Measurements from ENCODE around the gene ADAMTS14.

The ADAMTS14 gene

DNA sequence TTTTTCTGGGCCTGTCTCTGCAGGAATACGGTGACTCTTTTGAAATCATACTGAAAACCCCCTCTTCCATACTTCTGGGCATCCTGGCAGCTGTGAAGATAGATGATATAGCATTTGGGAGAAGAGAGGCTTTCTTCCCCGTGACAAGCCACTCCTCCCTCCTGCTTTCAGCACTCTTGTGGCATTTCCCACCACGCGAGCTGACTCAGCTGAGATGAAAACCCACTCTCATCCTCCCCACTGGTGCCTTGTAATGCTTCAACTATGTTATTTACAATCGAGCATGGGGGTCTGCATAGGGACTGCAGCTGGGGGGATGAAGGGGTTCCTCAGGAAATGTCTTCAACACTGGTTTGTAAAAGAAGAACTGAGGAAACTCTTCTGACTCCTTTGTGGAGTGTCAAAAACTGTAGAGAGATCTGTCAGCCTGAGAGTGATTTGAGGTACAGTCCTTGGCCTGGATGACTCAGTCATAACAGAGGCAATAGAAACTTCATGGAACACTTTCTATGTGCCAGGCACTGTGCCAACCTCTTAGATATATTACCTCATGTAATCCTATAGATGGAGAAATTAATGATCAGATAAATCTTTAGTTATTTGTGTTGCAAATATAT is 114.6 kb downstream of the ADAMTS14 start:
- DNase-seq, result peak; percentile 86

DNA sequence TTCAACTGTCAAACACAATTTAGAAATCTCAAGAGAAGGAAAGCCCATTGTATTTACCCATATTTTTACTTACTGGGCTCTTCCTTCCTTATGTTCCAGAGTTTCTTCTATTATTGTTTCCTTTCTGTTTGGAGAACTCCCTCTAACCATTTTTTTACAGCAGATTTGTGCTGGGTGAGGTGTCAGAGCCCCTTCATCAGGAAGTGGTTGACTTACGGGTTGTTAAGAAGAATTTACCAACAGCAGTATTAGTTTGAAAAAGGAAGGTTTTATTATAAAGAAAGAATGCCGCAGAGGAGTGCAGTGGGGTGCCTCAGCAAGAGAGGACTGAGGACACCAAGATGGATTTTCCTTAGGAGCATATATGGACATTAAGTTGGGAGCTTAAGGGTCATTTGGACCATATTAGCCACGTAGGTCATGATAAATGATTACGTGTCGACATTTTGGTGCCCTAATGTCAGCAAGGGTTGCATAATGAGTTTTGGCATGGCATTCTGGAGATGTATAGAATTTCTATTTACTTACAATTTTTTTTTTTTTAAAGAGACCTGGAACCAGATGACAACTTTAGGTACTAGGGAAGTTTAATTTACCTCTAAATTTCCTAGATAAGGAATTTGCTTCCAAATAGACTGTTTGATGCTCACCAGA is 119.2 kb downstream of the ADAMTS14 start:
- DNase-seq, result no peak

DNA sequence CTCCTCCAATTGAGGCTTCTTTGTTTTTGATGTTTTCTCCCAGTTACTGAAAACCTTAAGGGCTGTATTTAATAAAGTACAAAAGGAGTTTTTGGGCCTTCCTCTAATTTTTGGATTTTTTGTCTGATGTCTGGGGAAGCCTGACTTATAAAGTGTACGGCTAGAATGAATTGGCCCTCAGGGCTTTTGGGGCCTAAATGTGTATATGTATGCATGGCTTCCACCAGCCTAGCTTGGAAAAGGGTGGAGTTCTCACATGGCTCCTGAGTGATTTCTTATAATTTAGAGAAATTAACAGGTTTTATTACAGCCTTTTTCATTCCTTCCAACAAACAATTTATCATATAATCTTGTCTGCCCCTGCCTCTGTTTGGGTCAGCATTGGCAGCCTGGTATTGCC is 123.3 kb downstream of the ADAMTS14 start:
- DNase-seq, result no peak

DNA sequence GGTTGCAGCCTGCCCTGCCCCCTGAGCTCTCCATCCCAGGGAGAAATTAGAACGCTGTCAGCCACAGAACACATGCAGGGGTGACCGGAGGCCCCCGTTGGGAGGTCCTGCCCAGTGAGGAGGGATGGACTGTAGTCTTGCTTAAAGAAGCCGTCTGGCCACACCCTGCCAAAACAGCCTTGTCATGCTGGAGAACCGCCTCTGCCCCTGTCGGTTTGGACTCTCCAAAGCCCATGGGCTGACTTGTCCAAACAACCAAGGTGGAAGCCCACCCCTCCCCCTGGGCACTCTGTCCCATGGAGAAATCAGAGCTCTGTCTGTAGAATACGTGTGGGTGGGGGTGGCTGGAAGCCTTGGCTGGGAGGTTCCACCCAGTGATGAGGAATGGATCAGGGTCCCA is 125.5 kb downstream of the ADAMTS14 start:
- no peak for DNase-seq

DNA sequence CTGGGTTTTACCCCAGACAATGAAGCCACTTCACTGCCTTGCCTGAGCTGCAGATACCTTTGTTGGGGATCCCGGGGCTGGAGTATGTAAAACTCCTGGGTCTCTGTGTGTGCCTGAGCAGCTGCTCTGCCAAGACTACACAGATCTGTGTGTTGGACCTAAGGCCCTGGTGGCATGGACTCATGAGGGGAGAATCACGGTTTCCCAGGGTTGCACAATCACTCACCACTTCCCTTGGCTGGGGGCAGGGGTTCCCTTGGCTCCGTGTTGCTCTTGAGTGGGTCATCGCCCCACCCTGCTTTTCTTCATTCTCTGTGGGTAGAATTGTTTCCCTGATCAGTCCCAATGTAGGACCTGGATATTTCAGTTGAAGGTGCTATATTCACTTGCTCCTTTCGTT is 126.8 kb downstream of the ADAMTS14 start:
- peak; percentile 22 for DNase-seq

DNA sequence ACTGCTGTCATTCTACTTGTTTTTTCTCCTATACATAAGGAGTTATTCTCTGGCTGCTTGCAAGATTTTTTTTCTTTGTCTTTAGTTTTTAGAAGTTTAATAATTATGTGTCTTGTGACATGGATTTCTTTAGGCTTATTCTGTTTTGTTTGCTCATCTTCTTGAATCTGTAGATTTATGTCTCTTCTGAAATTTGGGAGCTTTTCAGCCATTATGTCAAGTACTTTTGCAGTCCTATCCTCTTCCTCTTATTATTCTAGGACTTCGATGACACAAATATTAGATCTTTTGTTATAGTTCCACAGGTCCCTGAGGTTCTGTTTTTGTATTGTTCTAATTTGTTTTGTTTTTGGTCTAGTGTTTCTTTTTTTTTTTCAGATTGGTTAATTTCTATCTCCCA is 129.5 kb downstream of the ADAMTS14 start:
- no peak for DNase-seq

DNA sequence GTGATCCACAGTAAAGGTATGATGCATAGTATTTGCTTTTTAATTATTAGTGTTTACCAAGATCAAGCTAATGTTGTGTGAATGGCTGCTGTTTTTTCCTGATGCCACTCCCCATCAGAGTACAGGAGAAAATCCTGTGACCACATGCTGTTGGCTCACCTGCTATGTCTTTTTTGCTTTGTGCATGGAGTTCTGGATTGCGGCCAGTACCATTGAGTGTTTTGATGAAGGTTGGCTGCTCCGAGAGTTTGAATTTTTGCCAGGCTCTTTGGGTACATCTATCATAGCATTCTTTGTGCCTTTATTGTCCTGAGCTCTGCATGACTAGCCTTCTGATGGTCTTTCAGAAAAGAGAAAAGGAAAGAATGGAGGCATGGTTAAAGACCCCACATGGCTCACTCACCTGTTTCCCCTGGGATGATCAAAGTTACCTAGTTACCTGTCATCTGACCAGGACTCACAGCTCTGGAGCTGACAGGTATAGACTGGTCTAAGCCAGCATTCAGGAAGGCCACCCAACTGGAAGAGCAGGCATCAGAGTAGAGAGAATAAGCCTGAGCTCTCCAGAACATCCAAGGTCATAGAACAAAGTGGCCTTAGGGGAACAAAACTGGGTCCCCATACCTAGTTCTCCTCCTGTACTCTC is 131.6 kb downstream of the ADAMTS14 start:
- DNase-seq, result no peak

DNA sequence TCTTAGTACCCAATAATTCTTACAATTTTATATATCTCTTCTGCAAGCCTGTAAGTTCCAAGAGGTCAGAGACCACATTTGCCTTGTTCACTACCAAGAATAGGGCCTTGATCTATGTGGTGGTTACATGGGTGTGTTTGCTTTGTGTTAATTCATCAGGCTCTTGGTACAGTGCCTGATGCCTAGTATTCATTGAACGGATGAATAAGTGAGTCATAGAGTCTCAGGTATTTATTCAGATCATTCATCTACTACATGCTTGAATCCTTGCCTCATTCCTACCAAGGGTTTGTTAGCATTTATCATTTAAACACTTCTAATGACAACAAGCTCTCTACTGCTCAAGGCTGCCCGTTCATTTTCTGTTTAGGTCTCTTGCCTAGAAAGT is 132.1 kb downstream of the ADAMTS14 start:
- peak; percentile 60 for DNase-seq

DNA sequence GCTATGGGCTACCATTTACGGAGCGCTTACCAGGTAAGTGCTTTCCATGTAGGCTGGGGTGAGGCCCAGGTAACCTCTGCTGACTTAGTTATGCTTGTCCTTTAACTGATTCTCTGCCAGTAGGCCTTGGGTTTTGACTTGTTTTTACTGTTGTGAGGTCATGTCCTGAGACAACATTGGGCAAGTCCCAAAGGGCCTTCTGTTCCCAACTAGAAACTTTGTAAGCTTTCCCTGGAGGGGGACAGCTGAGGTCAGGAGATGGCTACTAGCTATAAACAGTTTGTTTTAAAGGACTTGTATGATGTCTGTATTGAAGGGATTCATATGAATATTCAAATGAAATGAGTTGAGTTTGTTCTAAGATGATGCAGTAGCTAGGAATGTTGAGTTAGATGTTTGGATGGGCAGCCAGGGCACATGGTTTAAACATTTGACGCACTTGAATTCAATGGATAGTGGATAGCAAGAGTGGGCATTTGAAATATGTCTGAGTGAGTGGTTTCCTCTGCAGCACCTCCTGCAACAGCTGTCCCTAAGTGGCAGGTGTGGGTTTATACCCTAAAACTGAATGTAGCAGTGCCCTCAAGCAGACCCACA is 133.4 kb downstream of the ADAMTS14 start:
- DNase-seq, result no peak

DNA sequence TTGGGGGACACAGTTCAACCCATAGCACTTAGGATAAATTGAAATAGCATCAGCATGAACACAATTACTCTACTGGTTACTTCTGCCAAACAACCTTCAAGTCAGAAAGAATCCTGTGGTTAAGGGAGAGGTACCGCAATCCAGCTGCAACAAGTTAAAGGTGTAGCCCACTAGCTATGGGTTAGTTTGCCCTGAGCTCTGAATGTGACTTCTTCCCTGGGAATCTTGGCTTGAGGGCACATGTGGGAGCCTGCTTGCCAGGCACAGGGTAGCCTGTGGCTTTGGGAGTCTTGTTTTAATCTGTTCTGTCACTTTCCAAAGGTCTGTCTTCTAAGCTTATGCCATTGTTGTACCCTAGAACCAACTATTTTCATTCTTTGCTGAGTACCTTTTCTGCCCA is 134.5 kb downstream of the ADAMTS14 start:
- no peak for DNase-seq

DNA sequence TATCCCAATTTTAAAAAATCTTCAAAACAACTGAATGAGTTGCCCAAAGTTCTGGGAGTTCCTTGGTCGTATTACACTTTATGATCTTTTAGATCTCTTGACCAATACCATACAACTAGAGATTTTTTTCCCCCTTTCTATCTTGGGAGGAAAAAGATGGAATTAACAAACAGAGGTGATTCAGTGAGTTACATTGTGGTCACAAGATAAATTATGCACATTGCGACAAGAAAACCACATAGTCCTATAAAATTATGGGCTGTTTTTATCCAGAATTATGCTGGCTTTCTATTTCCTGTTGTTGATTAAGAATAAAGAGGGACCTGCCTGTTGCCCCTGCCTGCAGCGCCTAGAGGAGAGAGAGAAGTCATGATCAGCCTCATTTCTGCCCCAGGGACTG is 135.2 kb downstream of the ADAMTS14 start:
- DNase-seq, result peak; percentile 39

DNA sequence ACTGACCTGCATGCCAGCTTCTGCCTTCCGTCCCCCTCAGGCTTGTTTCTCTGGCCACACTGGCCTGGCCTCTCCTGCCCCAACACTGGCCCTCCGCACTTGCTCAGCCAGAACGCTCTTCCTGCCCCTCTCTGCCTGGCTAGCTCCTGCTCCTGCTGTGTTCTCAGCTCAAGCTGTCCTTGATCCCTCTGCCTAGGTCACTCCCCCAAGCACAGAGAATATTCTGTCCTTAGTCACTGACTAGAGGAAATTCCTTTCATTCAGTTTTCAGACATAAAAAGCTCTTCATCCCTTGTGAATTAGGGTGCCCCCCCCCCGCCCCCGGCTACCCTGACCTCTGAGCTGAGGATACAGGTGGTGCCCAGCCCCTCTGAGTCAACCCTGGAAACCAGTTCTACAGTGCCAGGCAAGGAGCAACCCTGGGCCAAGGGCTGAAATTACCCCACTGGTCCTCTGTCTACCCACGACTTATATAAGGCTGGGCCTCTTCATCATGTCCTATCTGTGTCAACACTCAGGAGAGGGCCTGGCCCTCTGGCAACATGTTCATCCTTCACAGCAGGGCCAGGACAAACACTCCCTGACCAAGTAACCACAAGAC is 136.8 kb downstream of the ADAMTS14 start:
- peak; percentile 30 for DNase-seq

DNA sequence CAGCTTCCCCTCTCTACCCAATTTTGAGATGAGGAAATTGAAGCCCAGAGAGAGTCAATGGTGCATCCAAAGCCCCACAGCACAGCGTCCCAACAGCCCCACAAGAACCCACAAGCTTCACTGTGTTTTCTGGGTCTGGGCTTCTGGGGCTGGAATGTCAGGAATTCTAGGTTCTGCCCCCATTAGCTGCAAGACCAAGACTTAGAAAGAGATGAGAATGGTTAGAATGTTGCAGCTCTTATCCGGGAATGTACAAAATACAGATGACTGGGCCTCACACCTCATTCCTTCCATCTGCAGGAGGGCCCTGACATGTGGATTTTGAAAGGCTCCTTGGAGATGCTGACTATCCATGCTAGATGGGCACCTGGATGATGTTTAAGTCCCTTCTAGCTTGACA is 137.4 kb downstream of the ADAMTS14 start:
- DNase-seq, result peak; percentile 55

DNA sequence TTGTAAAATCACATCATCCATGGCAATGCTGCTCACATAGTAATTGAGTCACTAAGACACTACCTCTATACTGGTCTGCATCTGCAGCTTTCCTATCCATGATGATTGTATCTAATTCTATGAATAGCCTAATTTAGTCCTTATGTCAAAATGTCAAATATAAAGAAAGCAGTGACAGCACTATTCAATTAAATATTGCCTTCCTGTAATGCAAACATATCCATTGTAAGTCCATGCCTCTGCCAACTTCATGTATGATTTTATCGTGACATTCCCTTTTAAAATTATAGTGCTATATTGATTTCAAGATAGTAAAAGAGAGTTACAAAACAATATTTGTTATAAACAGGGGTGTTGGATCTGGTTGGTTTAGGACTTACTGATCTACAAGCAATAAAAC is 138.7 kb downstream of the ADAMTS14 start:
- DNase-seq, result no peak

DNA sequence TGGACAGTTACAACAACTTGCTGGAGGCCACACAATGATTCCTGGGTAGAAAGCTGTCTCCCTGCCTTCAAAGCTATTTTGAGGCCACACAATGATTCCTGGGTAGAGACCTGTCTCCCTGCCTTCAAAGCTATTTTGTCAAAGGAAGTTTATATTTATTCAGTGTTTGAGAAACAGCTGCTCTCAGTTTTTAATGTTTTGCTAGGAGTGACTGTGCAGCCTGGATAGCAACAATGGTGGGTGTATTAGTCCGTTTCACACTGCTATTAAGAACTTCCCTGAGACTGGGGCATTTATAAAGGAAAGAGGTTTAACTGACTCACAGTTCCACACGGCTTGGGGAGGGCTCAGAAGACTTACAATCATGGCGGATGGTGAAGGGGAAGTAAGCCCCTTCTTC is 139.6 kb downstream of the ADAMTS14 start:
- no peak for DNase-seq
